GM12872 (cell line): Measurements from ENCODE around the gene DYRK1A.

Source experiments
- CTCF ChIP-seq: IDR thresholded peaks from 3 replicates; pipeline ENCODE4 v1.5.1; 2011; ENCODE audit warnings: low read depth, mild to moderate bottlenecking, low read length, moderate library complexity; ENCODE audit not compliant: insufficient read depth

Gene DYRK1A

GRCh38 chr21:37538971-37539590, 172.5 kb downstream of the DYRK1A start:
- TF ChIP-seq CTCF, result no peak

GRCh38 chr21:37542512-37542911, 175.9 kb downstream of the DYRK1A start:
- TF ChIP-seq CTCF, result no peak

GRCh38 chr21:37546299-37546908, 179.8 kb downstream of the DYRK1A start:
- TF ChIP-seq CTCF, result no peak

GRCh38 chr21:37546949-37547614, 180.5 kb downstream of the DYRK1A start:
- TF ChIP-seq CTCF, result no peak

- no peak for TF ChIP-seq CTCF
These were observed 181.1 kb downstream of the DYRK1A start for GRCh38 chr21:37547615-37548200.

- no peak for TF ChIP-seq CTCF
These were observed 182.0 kb downstream of the DYRK1A start for GRCh38 chr21:37548521-37548981.

GRCh38 chr21:37550157-37550556, 183.6 kb downstream of the DYRK1A start:
- no peak for TF ChIP-seq CTCF
